HG03457 (cell line): ENCODE results near the gene GEMIN7.

Source experiments
- ATAC-seq: cut with Tn5 transposase; IDR thresholded peaks from one replicate; pipeline ENCODE4 v1.9.1; 2021; ENCODE audit warnings: moderate number of reproducible peaks; ENCODE audit not compliant: unreplicated experiment

Gene GEMIN7

DNA sequence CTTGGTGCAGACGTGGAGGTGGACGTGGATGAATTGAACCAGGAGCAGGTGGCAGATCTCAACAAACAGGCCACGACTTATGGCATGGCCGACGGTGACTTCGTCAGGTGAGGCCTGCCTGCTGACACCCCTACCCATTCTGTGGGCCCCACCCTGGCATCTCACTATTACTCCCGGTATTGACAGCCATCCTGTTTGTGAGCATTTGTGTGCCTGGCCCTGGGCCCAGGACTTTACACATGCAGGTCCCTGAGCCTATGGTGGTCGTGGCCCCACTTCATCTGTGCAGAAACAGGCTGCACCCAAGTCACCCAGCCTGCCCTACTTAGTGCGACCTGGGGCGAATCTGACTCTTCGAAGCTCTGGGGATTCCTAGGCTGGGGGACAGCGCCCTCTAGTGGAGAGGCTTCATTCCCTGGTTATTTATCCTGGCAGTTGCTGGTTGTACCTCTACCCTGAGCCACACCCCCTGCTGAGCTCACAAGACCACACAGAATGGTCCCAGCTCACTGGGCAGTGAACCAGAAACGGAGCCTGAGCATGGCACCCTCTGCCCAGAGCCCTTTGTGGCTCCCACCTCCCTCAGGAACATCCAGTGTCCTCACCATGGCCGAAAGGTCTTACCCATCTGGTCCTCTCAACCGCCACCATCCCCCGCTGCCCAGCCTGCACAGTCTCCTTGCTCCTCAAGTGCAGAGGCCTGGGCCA lies 19.6 kb upstream of the GEMIN7 start:
- no peak for ATAC-seq

DNA sequence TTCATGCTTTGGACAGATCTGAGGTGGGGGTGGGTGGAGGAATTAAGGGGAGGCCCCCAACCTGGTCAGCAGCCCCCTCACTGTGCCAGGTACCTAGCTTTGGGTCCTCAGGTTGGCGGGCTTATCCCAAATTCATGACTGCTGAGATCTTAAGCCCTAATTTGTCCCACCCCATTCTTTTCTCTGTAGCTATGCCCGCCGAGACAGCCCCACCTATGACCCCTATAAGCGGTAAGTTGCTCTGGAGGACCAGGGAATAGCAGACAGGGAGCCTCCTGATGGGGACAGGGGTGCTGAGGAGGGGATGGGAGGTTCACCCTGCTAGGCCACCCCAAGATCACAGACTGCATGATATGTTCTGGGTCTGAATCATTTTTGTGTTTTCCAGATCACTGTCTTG lies 17.1 kb upstream of the GEMIN7 start:
- ATAC-seq, result no peak

DNA sequence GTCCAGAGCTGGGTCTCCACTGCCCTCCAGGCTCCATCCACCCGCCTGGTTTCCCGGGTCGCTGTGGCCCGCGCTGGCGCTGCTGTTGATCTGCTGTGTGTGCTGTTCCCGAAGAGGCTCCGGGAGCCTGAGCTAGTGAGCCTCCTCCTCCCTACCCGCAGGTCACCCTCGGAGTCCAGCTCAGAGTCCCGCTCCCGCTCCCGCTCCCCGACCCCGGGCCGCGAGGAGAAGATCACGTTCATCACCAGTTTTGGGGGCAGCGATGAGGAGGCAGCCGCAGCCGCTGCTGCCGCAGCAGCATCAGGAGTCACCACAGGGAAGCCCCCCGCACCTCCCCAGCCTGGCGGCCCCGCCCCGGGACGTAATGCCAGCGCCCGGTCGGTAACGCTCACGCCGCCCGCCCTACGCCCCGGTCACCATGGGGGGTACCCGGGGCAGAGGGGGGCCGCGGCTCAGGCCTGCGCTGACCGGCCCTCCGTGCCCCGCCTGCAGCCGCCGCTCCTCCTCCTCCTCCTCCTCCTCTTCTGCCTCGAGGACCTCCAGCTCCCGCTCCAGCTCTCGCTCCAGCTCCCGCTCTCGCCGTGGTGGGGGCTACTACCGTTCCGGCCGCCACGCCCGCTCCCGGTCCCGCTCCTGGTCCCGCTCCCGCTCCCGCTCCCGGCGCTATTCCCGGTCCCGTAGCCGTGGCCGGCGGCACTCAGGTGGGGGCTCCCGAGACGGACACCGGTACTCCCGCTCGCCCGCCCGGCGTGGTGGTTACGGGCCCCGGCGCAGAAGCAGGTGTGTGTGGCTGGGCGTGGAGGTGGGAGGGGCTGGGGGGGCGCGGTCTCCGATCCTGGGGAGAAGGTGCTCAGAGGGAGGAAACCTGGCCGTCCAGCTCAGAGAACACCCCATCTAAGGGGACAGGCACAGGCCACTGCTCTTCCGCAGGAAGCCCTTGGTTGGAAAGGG lies 14.9 kb upstream of the GEMIN7 start:
- ATAC-seq, result no peak

DNA sequence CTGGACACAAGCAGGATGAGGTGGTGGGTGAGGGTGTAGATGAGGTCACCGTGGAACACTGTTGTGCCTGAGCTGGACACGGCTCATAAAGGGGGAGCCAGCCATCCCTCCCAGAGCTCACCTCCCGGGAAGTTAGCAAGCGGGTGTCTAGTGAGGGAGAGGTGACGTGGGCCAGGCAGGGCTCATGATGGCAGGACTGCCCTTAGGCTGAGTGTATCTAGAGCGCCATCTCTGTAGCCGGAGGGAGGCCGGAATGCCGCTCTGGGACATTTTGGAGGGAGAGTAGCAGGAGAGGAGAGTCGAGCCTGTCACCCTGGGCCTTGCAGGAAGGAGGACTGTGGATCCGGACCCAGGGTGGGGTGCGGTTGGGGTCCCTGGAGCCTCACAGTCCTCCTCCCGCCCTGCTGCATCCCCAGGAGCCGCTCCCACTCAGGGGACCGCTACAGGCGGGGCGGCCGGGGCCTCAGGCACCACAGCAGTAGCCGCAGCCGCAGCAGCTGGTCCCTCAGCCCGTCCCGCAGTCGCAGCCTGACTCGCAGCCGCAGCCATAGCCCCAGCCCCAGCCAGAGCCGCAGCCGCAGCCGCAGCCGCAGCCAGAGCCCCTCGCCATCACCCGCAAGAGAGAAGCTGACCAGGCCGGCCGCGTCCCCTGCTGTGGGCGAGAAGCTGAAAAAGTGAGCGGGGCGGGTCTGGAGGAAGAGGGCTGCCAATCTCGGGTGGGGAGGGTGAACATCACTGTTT lies 12.0 kb upstream of the GEMIN7 start:
- no peak for ATAC-seq

DNA sequence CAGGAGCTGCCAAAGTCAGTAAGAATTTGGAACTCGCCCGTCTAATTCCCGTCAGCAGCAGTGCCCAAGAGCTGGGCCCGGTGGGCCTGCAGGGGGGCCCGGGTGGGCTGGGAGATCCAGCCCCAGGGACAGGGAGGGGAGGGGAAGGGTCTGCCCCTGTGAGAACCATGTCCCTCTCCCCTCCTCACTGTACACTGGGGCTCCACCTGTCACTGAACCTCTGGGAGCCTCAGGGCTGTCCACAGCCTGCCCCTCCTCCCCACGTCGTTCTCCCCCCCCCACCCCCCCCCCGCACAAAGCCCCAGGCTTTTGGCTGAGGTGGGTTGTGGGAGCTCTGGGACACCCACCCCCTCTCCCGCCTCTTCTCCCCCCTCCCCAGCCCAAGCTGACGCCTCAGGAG lies 11.0 kb upstream of the GEMIN7 start:
- no peak for ATAC-seq

DNA sequence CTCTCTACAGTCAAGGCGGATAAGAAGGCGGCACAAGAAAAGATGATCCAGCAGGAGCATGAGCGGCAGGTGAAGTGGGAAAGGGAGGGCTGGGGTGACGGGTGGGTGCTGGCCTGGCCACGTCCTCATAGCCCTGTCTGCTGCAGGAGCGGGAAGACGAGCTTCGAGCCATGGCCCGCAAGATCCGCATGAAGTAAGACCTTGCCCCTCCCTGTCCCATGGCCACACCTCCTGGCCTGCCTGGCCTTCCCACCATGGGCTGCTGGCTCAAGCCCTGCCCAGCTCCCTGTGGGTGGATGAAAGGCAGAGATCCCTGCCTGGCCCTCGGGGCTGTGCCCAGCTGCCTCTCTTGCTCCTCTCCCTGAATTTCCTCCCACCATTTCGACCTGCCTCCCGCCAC lies 10.0 kb upstream of the GEMIN7 start:
- no peak for ATAC-seq

DNA sequence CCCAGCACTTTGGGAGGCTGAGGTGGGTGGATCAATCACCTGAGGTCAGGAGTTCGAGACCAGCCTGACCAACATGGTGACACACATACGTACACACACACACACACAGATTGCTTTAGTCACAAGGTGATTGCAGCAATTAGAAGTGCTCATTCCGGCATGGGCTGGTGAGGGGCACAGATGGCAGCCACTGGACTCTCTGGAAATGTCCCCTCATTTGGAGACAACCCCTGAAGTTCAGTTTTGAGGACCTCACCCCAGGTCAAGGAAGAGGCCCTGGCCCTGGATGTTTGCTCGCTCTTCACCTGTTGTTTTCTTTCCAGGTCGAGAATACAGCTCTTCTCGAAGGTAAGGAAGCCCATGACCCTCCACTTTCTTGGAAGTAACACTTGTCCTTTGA lies 8.8 kb upstream of the GEMIN7 start:
- no peak for ATAC-seq

DNA sequence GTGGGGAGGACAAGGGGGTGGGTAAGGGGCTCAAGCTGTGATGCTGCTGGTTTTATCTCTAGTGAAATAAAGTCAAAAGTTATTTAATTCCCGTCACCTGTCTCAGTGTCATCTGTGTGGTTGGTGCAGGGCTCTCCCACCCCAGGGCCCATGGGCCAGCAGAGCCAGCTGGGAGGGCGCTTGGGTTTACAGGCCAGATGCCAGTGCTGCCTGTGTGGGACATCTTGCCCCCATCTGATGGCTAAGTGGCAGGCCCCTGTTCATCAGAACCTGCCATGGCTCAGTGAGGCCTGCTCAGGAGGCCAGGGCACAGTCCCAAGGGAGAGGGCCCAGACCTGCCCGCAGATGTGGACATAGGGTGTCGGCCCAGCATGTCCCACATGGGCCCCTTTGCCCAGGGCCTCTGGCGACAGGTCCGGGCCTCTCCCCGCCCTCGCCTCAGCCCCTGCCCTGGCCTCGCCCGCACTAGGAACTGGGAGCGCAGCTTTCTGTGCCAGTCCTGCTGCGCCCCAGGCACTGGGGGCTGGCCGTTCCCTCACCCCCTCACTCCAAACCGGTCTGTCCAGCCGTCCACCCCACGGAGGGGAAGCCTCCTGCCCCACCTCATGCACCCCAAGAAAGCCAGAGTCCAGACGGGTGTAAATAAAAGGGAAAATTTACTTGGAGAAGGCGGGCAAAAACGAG lies 8.1 kb upstream of the GEMIN7 start:
- no peak for ATAC-seq

DNA sequence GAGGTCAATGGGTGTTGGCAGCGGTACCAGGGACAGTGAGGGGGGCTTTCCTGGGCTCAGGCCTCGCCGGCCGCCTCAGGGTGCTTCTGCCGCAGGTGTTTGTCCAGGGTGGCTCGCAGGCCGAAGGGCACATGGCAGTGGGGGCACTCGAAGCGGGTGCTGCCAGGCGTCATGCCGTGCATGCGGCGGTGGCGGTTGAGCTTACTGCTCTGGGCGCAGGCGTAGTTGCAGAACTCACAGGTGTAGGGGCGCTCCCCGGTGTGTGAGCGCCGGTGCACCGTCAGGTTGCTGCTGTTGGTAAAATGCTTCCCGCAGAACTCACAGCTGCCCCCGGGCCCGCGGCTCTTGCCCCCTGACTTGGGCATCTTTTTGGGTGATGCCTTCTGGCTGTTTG lies 7.5 kb upstream of the GEMIN7 start:
- ATAC-seq, result no peak

DNA sequence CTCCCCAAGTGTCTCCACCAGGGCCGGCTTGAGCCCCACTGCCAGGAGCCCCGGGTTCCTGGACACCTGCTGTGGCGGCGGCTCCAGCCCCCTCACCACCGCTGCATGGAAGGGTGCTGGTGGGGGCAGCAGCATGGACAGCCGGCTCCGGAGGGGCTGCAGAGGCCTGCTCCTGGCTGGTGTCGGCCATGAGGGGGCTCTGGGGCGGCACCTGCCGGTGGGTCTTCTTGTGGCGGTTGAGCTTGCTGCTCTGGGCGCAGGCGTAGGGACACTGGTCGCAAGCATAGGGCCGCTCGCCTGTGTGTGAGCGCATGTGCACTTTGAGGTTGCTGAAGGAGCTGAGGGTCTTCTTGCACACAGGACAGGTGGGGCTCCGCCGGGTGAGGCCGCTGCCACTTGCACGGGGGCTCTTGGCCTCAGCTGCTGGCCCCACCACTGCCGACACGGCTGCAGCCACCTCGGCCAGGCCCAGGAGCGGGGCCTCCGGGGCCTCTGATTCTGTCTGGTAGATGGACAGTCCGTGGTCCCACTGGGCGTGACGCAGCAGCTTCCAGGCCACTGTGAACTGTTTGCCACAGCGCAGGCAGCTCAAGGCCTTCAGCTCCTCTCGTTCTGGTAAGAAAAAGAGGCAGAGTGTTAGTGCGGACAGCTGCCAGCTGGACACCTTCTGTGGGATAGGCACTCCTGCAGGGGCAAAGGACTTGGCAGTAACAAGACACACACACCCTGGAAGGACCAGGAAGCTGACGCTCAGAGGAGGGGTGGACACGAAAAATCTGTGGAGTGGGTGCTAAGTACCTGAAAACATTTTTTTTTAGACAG lies 6.9 kb upstream of the GEMIN7 start:
- ATAC-seq, result no peak

DNA sequence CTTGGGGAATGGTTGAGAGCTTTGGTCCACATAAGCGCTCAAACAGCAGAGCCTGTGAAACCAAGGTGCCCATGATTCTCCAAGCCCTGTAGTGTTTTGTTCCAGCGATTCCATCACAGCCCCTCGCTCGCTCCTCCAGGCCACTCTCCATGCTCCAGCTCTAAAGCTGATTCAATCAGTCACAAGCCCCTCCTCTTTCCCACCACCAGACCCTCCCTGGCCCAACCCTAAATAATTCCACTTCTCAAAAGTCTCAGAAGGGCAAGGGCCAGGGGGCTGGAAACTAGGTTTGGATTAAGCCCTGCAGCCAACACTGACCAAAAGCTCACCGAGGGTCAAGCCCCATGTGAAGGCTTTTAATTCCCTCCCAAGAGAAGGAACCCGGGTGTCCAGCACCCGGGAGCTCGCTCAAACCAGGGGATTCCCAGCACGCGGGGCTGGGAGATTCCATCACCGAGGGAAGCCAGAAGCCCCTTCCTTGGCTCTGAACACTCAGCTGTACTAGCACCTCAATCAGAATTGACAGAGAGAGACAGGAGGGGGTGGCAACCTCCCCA lies 4.2 kb upstream of the GEMIN7 start:
- no peak for ATAC-seq

DNA sequence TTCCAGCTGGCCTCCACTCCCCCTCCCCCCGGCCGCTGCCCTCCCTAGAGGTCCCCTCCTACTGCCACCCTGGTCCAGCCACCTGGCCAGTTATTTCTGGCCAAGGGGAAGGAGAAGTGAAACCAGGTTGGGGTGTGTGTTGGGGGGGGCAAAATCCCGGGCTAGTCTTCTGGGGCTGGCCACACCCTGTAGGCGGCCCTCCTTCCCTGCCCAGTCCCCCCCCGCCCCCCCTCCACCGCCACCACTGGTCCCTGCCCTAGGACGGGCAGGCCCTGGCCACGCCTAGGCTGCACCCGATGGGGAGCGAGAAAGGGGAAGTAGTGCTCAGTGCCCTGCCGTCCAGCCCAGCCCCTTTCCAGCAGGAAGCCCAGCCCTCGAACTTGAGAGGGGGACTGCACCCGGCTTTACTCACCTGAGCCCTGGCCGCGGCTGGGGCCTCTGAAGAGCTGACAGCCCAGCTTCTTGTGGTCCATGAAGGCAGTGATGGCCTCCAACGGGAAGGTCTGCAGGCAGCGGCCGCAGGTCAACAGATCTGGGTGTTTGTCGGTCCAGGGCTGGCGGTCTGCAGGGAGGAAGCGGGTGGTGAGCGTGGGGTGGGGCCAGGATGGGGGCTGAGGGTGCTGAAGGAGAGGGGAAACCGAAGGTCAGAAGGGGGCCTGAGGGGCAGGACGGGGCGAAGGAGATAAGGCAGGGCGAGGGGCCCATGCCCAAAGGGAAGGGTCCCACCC lies 3.6 kb upstream of the GEMIN7 start:
- peak; percentile 39 for ATAC-seq

DNA sequence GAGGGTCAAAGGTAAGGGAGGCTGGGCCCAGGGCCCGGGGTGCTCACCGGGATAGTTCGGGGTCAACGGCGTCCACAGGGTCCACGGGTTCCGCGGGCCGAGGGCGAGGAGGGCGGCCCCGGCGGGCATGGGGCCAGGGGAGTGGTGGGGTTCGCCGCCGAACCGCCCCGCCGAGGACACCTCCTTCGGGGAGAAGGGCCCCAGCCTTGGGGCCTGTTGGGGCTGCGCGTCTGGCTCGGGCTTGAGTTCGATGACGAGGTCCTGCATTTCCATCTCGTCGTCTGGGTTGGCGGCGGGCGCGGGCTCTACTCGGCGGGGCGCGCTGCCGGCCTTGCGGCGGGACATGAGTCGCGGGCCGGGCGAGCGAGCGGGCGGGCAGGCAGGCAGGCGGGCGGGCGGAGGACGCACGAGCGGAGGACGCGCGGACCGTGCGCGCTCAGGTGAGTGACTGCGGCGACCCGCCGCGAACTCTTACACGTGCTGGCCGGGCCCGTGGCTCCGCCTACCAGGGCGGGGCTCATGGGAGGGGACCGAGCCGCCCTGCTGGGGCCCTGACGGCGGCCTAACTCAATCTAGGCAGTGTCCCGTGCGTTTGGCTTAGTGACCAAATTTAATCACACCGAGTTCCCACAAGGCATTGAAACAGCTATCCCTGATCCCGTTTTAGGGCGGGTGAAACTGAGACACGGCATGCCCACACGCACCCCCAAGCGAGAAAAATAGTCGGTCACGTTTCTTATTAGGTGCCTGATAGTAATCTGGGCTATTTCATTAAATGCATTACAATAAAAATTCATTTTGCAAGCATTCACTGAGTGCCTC lies 2.8 kb upstream of the GEMIN7 start, which contains the start of gene ZNF296:
Gene ZNF296, minus strand, starts transcription at position 450 of the 822 bp plus-strand sequence. Its CDS starts 105 bp downstream, at position 345.
- no peak for ATAC-seq

DNA sequence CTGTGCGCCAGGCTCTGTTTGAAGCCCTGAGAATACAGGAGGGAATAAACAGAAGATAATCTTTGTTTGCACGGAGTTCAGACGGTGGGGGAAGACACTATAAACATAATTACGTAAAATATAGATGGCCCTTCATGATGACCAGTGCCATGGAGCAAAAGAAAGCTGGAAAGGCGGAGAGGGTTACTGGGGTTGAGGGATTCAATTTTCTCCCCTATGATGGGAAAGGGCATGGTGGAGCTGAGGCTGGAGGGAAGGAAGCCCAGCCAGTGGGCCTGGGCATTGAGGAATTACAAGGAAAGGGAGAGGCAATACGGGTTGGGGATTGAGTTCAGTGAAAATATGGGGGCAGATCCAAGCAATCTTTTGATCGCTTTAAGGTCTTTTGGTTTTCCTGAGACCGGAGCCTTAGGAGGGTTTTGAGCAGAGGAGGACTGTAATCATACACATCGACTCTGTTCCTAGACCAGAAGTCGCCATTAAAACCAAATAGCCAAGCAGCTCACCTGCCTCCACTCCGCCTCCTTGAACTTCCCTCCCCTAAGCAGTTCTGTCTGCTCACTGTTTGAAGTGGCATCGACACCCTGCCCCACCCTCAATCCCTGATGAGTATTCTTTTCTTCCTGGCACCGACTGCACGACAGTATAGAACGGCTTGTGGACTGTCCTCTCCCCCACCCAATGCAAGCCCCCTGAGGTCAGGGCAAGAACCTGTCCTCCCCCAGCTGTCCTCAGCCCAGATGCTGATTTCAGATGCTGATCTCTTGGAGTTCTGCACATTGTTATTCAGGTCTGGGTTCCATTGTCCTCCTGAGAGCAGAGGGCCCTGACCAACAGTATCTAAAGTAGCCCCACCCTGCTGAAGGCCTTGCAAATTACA lies 2.0 kb upstream of the GEMIN7 start:
- no peak for ATAC-seq

DNA sequence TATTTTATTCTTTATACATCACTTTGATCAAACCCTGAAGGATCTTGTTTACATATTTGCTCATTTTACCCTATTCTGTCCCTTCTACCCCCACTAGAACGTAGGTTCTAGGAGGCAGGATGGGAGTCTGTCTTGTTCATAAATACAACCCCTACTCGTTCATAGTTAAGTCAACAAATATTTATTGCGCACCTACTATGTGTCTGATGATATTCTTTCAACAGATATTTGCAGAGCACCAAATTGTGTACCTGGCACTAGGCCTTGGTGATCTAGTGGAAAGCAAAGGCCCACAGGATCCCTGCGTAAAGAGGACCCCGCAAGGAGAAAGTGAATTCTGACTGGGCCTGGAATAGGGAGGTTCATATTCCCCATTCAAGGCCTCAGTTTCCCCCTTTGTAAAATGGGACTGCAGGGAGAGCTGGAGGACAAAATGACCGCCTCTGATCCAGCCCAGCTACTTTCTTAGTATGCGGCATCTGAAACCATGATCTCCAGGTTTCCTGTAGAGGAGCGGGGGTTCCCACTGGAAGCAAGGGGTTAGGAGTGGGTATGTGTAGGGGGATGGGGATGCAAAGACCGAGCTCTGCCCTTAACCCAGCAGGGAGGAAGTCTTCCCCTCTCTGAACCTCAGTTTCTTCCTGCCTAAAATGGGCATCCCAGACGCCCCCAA lies 534 bp upstream of the GEMIN7 start:
- no peak for ATAC-seq

DNA sequence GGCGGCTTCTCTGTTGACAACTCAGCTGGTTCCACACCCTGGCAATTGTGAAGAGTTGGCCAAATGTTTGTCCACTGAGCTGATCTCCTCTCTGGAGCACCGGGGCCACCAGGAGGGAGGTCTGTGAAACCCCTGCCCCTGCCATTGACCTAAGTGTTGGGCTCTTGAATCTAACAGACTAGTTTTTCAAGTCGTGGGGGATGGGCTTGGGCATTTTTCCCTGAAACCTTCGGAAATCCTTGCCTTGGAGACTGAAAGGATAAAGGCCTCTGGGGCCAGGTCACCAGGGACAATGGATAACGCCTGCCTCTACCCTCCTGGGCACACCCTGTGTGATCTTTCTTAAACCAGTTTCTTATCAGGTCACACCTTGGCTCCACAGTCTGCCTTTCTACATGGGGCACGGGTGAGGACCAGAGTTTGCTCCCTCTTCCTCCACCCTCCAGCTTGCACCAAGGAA lies 881 bp downstream of the GEMIN7 start:
- no peak for ATAC-seq

DNA sequence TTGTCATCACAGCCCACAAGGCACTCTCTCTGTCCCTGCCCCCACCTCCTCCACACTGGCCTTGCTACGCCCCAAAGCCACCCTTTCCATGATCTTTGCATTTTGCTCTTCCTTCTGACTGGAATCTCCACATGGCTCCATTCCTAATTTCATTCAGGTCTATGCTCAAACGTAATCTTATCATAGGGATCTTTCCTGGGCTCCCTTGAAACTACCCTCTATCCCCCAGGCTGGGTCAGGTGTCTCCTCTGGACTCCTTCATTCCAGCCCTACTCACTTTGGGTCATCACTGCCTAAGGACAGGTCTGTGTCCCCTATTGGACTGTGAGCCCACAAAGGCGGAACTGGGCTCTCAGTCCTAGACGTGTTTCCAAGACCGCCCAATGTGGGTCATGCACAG lies 3.1 kb downstream of the GEMIN7 start:
- no peak for ATAC-seq
